ENCODE measurements around the gene KIF1A. TPM values are rescaled to one million over a fixed set of nuclear protein-coding genes. Genes with fewer than 3 reads are reported as not detected.

KIF1A gene
- total RNA-seq, 2 donors from 2014 or later, result 28.8 to 30.1 TPM

GRCh38 chr2:240670402-240670801, 149.6 kb downstream of the KIF1A start:
- no peak for DNase-seq
- Mint-ChIP-seq H3K27me3 (ENCODE audit: low read depth) (peaks cover 53% of the 10 kb centered on the region), H3K36me3 (ENCODE audit: insufficient read depth in 2 of 2) (peaks cover 0 to 1% of the 10 kb centered on the region in 2 donors), H3K27ac (no peak overlapping the region), H3K9me3 (peaks cover 0 to 1% of the 10 kb centered on the region in 2 donors), H3K4me1 (ENCODE audit: low read depth) (no peaks in the 10 kb centered on the region), H3K4me3 (no peak overlapping the region)
- ATAC-seq (replicated peaks in 1 of 2), result no peak

GRCh38 chr2:240664622-240665021, 155.4 kb downstream of the KIF1A start:
- Mint-ChIP-seq H3K9me3 (peaks cover 1 to 7% of the 10 kb centered on the region in 2 donors), H3K4me1 (ENCODE audit: low read depth) (no peaks in the 10 kb centered on the region), H3K27me3 (ENCODE audit: low read depth) (peaks cover 31% of the 10 kb centered on the region), H3K27ac (no peak overlapping the region), H3K36me3 (ENCODE audit: insufficient read depth in 2 of 2) (peaks cover 3 to 4% of the 10 kb centered on the region in 2 donors), H3K4me3 (no peak overlapping the region)
- no peak for DNase-seq
- no peak for ATAC-seq (replicated peaks in 1 of 2)

Other genes starting within 250 kb of the KIF1A start
- gene CAPN10, start 233.5 kb downstream of the KIF1A start, total RNA-seq, result 10 to 100 TPM; 36.9 to 43.7 TPM
- gene GPR35, start 194.7 kb downstream of the KIF1A start, total RNA-seq, result 10 to 100 TPM; 48.2 to 50.7 TPM
- not detected for gene AQP12B, start 137.3 kb downstream of the KIF1A start, total RNA-seq
- not detected for gene AQP12A, start 128.4 kb downstream of the KIF1A start, total RNA-seq
- not detected for gene AGXT, start 48.6 kb upstream of the KIF1A start, total RNA-seq
- gene MAB21L4, start 75.9 kb upstream of the KIF1A start, total RNA-seq, result not detected
- not detected for gene CROCC2, start 86.1 kb upstream of the KIF1A start, total RNA-seq
- gene SNED1, start 178.4 kb upstream of the KIF1A start, total RNA-seq, result 1 to 10 TPM in 1 of 2 donors, under 1 TPM in 1; 0.36 to 4.1 TPM

Data from activated T-cell treated with anti-CD3 and anti-CD28 coated beads, Interleukin-2, amount 50 U/mL, for 72 hours (primary cell).